Choroid plexus epithelial cell (primary cell): Measurements from ENCODE around the gene C4BPA.

Experiments
- DNase-seq: peaks from one replicate; pipeline ENCODE4 v3.0.0-alpha.2; 2010; ENCODE audit warnings: low read depth
- H3K4me3 ChIP-seq: 2 replicates; pipeline ENCODE4 v1.5.1; 2011; ENCODE audit warnings: low read depth, mild to moderate bottlenecking, control low read depth, low read length, moderate library complexity
- CTCF ChIP-seq: conservative IDR thresholded peaks from 2 replicates; pipeline ENCODE4 v1.5.1; 2011; ENCODE audit warnings: low read depth, mild to moderate bottlenecking, control low read depth, inconsistent platforms, low read length, moderate library complexity

C4BPA gene

DNA sequence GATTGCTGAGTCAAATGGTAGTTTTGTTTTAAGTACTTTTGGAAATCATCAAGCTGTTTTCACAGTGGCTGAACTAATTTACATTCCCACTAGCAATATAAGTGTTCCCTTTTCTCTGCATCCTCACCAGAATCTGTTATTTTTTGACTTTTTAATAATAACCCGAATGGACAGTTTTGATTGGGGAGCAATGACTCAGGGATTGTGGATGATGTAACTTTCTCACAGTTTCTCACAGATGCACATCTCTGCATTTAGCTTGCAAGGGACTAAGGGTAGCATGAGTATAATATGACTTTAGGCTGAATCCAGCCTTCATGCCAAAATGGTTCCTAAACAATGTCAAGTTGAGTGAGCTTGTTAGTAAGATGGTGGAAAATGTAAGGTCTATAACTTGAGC, 90.2 kb downstream of the C4BPA start:
- DNase-seq = no peak
- TF ChIP-seq CTCF = no peak
- no peak overlapping the region for H3K4me3 ChIP-seq
